ENCODE results near the gene DST. TPM values are rescaled to one million over a fixed set of nuclear protein-coding genes. Genes with fewer than 3 reads are reported as not detected.

DST gene
- polyA plus RNA-seq, 1 of the 3 experiments (the other 2 are of a cell fraction): 64.3 TPM

- ChIA-PET POLR2A (no interaction called here), CTCF (interaction anchor here (0.7 to 1.4 kb wide), 6 partner anchors 8 to 216 kb away, joined by 3 to 8 read pairs (median 4); no protein-coding TSS in a partner anchor)
- Histone ChIP-seq H3K27ac (ENCODE audit: low read depth in 2 of 2, low read length in 1 of 2) (peak overlapping the region; percentile 13 to 22; a peak in 2 of 4 replicates), H3F3A (replicated peaks; ENCODE audit: insufficient read depth) (peaks cover 13% of the 10 kb centered on the region), H3K36me3 (replicated peaks in 1 of 2; ENCODE audit: control insufficient read depth in 1 of 2, insufficient read depth in 2 of 2, low read length in 1 of 2) (peaks cover 17 to 37% of the 10 kb centered on the region in 2 experiments), H3K4me2 (no peak overlapping the region), H3K9ac (no peak overlapping the region), H3K27me3 (ENCODE audit: insufficient read depth) (no peaks in the 10 kb centered on the region), H2AFZ (ENCODE audit: low read depth) (no peak overlapping the region), H3K79me2 (ENCODE audit: insufficient read depth) (no peaks in the 10 kb centered on the region; the same call in 1 of the 2 replicates), H3K4me3 (ENCODE audit: low read depth in 2 of 2, low read length in 1 of 2) (no peak overlapping the region), H3K9me3 (no peaks in the 10 kb centered on the region), H4K20me1 (ENCODE audit: insufficient read depth) (no peaks in the 10 kb centered on the region), H3K9me2 (no peaks in the 10 kb centered on the region), H3K4me1 (ENCODE audit: control insufficient read depth in 1 of 2, insufficient read depth in 2 of 2, low read depth in 1 of 2, low read length in 1 of 2) (peaks cover 6 to 16% of the 10 kb centered on the region in 2 experiments; a peak in 3 of 4 replicates)
- no peak for DNase-seq
- WGBS (ENCODE audit: low lambda C conversion rate): 51% methylated on average over 2 of the region's 2 CpGs
- no peak for TF ChIP-seq EP300 (IDR thresholded peaks at IDR 0.05; ENCODE audit: borderline replicate concordance in 1 of 2, low read depth in 1 of 2, low read length in 1 of 2)
- TF ChIP-seq POLR2AphosphoS5 (IDR thresholded peaks at IDR 0.05; ENCODE audit: low read depth, low read length): no peak
- peak; percentile 6; the same call in 1 of the 2 replicates for TF ChIP-seq FOSL2 (IDR thresholded peaks at IDR 0.05; ENCODE audit: borderline replicate concordance, low read depth)
These were observed 63.4 kb downstream of the DST start for GRCh38 chr6:56579155-56579851.

GRCh38 chr6:56575736-56576135 lies 67.0 kb downstream of the DST start:
- no peak overlapping the region for H3K4me3 ChIP-seq (ENCODE audit: low read depth in 2 of 2, low read length in 1 of 2)
- no peak overlapping the region for H3K9ac ChIP-seq
- no peaks in the 10 kb centered on the region for H3K27me3 ChIP-seq (ENCODE audit: insufficient read depth)
- peaks cover 37 to 54% of the 10 kb centered on the region in 2 experiments for H3K36me3 ChIP-seq (replicated peaks in 1 of 2; ENCODE audit: control insufficient read depth in 1 of 2, insufficient read depth in 2 of 2, low read length in 1 of 2)
- H3K4me2 ChIP-seq: no peak overlapping the region
- no peak for DNase-seq
- H3K79me2 ChIP-seq (ENCODE audit: insufficient read depth): no peaks in the 10 kb centered on the region
- ChIA-PET CTCF (interaction anchor here (0.8 to 6.3 kb wide), 7 partner anchors 18 to 217 kb away, joined by 3 to 76 read pairs (median 3); no protein-coding TSS in a partner anchor), POLR2A (no interaction called here)
- no peaks in the 10 kb centered on the region for H4K20me1 ChIP-seq (ENCODE audit: insufficient read depth)
- peaks cover 28% of the 10 kb centered on the region for H3F3A ChIP-seq (replicated peaks; ENCODE audit: insufficient read depth)
- WGBS (ENCODE audit: low lambda C conversion rate): 97% methylated on average over 3 of the region's 3 CpGs
- H3K9me3 ChIP-seq: no peaks in the 10 kb centered on the region
- H3K27ac ChIP-seq (ENCODE audit: low read depth in 2 of 2, low read length in 1 of 2): no peak overlapping the region
- H3K4me1 ChIP-seq (ENCODE audit: control insufficient read depth in 1 of 2, insufficient read depth in 2 of 2, low read depth in 1 of 2, low read length in 1 of 2): peaks cover 24 to 30% of the 10 kb centered on the region in 2 experiments; a peak in 3 of 4 replicates
- no peaks in the 10 kb centered on the region for H3K9me2 ChIP-seq
- no peak overlapping the region for H2AFZ ChIP-seq (ENCODE audit: low read depth)
- TF ChIP-seq IRF3 (IDR thresholded peaks at IDR 0.05; ENCODE audit: low read depth, low read length): no peak
- TF ChIP-seq REST (IDR thresholded peaks at IDR 0.05; ENCODE audit: low read depth, low read length): no peak
- TF ChIP-seq MXI1 (IDR thresholded peaks at IDR 0.05; ENCODE audit: low read depth, low read length): no peak
- TF ChIP-seq GABPA (IDR thresholded peaks at IDR 0.05; ENCODE audit: low read depth): no peak
- TF ChIP-seq USF2 (IDR thresholded peaks at IDR 0.05; ENCODE audit: borderline replicate concordance, low read depth, low read length): no peak
- no peak for TF ChIP-seq SIN3A (IDR thresholded peaks at IDR 0.05; ENCODE audit: borderline replicate concordance, low read depth, low read length)
- no peak for TF ChIP-seq TEAD4 (IDR thresholded peaks at IDR 0.05; ENCODE audit: borderline replicate concordance, insufficient read depth)
- no peak for TF ChIP-seq ELF1 (IDR thresholded peaks at IDR 0.05)
- no peak for TF ChIP-seq MEF2A (IDR thresholded peaks at IDR 0.05; ENCODE audit: borderline replicate concordance, low read depth)
- TF ChIP-seq POLR2AphosphoS5 (IDR thresholded peaks at IDR 0.05; ENCODE audit: low read depth, low read length): no peak
- TF ChIP-seq GATA2 (CRISPR knock-in tag; IDR thresholded peaks at IDR 0.05): no peak
- no peak for TF ChIP-seq RCOR1 (IDR thresholded peaks at IDR 0.05; ENCODE audit: low read length)
- no peak for TF ChIP-seq CHD2 (IDR thresholded peaks at IDR 0.05; ENCODE audit: low read length, partially characterized antibody)
- no peak for TF ChIP-seq EZH2phosphoT487 (IDR thresholded peaks at IDR 0.05; ENCODE audit: borderline replicate concordance, low read depth)
- TF ChIP-seq ZBTB33 (IDR thresholded peaks at IDR 0.05; ENCODE audit: borderline replicate concordance, low read depth): no peak
- no peak for TF ChIP-seq FOXM1 (IDR thresholded peaks at IDR 0.05; ENCODE audit: low read depth)
- TF ChIP-seq YY1 (IDR thresholded peaks at IDR 0.05; ENCODE audit: low read depth): no peak

All from SK-N-SH (cell line).